Neural progenitor cell (in vitro differentiated cells): Measurements from ENCODE around the gene NCKAP5.

Experiments used
- EZH2 ChIP-seq: fragments of 200-600 bp; sonication (generic); IDR thresholded peaks from 2 replicates; pipeline ENCODE4 v1.6.1; 2017; ENCODE audit warnings: antibody characterized with exemption, mild to moderate bottlenecking, moderate library complexity
- EZH2phosphoT487 ChIP-seq: fragments of 200-600 bp; sonication (generic); IDR thresholded peaks from 2 replicates; pipeline ENCODE4 v1.6.1; 2017; ENCODE audit warnings: antibody characterized with exemption
- TF ChIP-seq, protein P1 (sequence below): fragments of 200-600 bp; sonication (generic); IDR thresholded peaks from 2 replicates; pipeline ENCODE4 v1.5.1; 2017; ENCODE audit warnings: antibody characterized with exemption, mild to moderate bottlenecking

DNA sequence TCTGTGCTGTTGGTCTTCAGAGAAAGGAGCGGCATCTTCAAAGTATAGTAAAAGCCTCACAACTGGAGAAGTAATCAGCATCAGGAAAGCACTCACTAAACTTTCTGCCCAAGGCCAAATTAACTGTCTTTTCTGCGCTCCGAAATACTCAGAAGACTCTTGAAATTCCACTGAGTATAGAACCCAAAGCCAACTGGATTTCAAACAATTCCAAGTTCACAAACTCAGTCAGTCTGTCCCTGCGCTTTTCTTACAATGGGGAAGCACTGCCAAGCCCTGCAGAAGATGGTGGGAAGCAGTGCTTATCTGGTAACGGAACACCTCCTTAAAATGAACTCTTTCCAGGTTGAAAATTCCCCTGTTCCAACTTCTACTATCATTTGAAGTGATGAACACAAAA lies 193.5 kb downstream of the NCKAP5 start:
- TF ChIP-seq, protein P1, sequence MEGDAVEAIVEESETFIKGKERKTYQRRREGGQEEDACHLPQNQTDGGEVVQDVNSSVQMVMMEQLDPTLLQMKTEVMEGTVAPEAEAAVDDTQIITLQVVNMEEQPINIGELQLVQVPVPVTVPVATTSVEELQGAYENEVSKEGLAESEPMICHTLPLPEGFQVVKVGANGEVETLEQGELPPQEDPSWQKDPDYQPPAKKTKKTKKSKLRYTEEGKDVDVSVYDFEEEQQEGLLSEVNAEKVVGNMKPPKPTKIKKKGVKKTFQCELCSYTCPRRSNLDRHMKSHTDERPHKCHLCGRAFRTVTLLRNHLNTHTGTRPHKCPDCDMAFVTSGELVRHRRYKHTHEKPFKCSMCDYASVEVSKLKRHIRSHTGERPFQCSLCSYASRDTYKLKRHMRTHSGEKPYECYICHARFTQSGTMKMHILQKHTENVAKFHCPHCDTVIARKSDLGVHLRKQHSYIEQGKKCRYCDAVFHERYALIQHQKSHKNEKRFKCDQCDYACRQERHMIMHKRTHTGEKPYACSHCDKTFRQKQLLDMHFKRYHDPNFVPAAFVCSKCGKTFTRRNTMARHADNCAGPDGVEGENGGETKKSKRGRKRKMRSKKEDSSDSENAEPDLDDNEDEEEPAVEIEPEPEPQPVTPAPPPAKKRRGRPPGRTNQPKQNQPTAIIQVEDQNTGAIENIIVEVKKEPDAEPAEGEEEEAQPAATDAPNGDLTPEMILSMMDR, result no peak
- no peak for TF ChIP-seq EZH2
- no peak for TF ChIP-seq EZH2phosphoT487
